Liver (tissue), 9 donors: Measurements from ENCODE around the gene TMTC2. TPM values are rescaled to one million over a fixed set of nuclear protein-coding genes. Genes with fewer than 3 reads are reported as not detected.

Experiments used
- DNase-seq: peaks from one replicate; pipeline ENCODE4 v3.0.0-alpha.2; 2017; ENCODE audit warnings: low spot score
- H3K27ac ChIP-seq, 2 donors: one replicate each; pipeline ENCODE4 v1.7.0; 2013; ENCODE audit warnings: inconsistent platforms in 2 of 2, low read length in 2 of 2, control low read depth in 1 of 2, low read depth in 1 of 2, mild to moderate bottlenecking in 1 of 2
- H3K27me3 ChIP-seq, 4 donors: one replicate each; pipeline versions ENCODE4 v1.6.1 to v1.7.0; 2013; ENCODE audit warnings: low read length in 3 of 4, inconsistent platforms in 1 of 4, mild to moderate bottlenecking in 1 of 4, moderate library complexity in 1 of 4; ENCODE audit not compliant: control insufficient read depth in 4 of 4, insufficient read depth in 4 of 4
- H3K36me3 ChIP-seq, 4 donors: one replicate each; pipeline versions ENCODE4 v1.6.1 to v1.7.0; 2013; ENCODE audit warnings: low read length in 3 of 4, mild to moderate bottlenecking in 3 of 4, low read depth in 1 of 4, moderate library complexity in 1 of 4; ENCODE audit not compliant: control insufficient read depth in 4 of 4, insufficient read depth in 3 of 4
- H3K4me1 ChIP-seq, 4 donors: one replicate each; pipeline versions ENCODE4 v1.6.1 to v1.7.0; 2013; ENCODE audit warnings: low read length in 3 of 4, mild to moderate bottlenecking in 3 of 4, moderate library complexity in 1 of 4; ENCODE audit not compliant: control insufficient read depth in 4 of 4, insufficient read depth in 4 of 4
- H3K4me3 ChIP-seq, 3 donors: one replicate each; pipeline versions ENCODE4 v1.6.1 to v1.7.0; 2013; ENCODE audit warnings: low read length in 3 of 3, control low read depth in 1 of 3, low read depth in 1 of 3, mild to moderate bottlenecking in 1 of 3
- H3K9ac ChIP-seq, 2 donors: one replicate each; pipeline ENCODE4 v1.7.0; 2013; ENCODE audit warnings: low read length in 2 of 2, mild to moderate bottlenecking in 2 of 2, moderate library complexity in 2 of 2, control low read depth in 1 of 2, low read depth in 1 of 2
- H3K9me3 ChIP-seq, 4 donors: one replicate each; pipeline versions ENCODE4 v1.6.1 to v1.7.0; 2013; ENCODE audit warnings: low read length in 3 of 4; ENCODE audit not compliant: control insufficient read depth in 4 of 4
- FOXA1 ChIP-seq: IDR thresholded peaks from 2 replicates; pipeline ENCODE4 v1.6.1; 2016; ENCODE audit warnings: antibody characterized with exemption
- FOXA2 ChIP-seq: IDR thresholded peaks from 2 replicates; pipeline ENCODE4 v1.6.1; 2016; ENCODE audit warnings: antibody characterized with exemption
- GABPA ChIP-seq, 2 donors: IDR thresholded peaks in 1 of 2; conservative IDR thresholded peaks in 1 of 2; 2 replicates each; pipeline ENCODE4 v1.6.1; 2016; ENCODE audit warnings: antibody characterized with exemption in 2 of 2, mild to moderate bottlenecking in 1 of 2, moderate library complexity in 1 of 2
- HNF4A ChIP-seq, 2 donors: conservative IDR thresholded peaks; 2 replicates each; pipeline ENCODE4 v1.6.1; 2016; ENCODE audit warnings: antibody characterized with exemption in 2 of 2, mild to moderate bottlenecking in 2 of 2
- HNF4G ChIP-seq: IDR thresholded peaks from 2 replicates; pipeline ENCODE4 v1.6.1; 2016; ENCODE audit warnings: antibody characterized with exemption
- JUND ChIP-seq, 2 donors: IDR thresholded peaks; 2 replicates each; pipeline ENCODE4 v1.6.1; 2016; ENCODE audit warnings: antibody characterized with exemption in 2 of 2
- NR2F2 ChIP-seq: IDR thresholded peaks from 2 replicates; pipeline ENCODE4 v1.6.1; 2016; ENCODE audit warnings: antibody characterized with exemption
- RAD21 ChIP-seq, 2 donors: IDR thresholded peaks; 2 replicates each; pipeline ENCODE4 v1.6.1; 2016; ENCODE audit warnings: antibody characterized with exemption in 2 of 2, mild to moderate bottlenecking in 2 of 2
- RXRA ChIP-seq, 2 donors: IDR thresholded peaks; 2 replicates each; pipeline ENCODE4 v1.6.1; 2017 to 2018; ENCODE audit warnings: antibody characterized with exemption in 2 of 2, mild to moderate bottlenecking in 1 of 2
- SP1 ChIP-seq: IDR thresholded peaks from 2 replicates; pipeline ENCODE4 v1.6.1; 2018; ENCODE audit warnings: antibody characterized with exemption, mild to moderate bottlenecking
- TAF1 ChIP-seq: conservative IDR thresholded peaks from 2 replicates; pipeline ENCODE4 v1.6.1; 2016; ENCODE audit warnings: antibody characterized with exemption, mild to moderate bottlenecking
- YY1 ChIP-seq: IDR thresholded peaks from 2 replicates; pipeline ENCODE4 v1.6.1; 2016; ENCODE audit warnings: antibody characterized with exemption, mild to moderate bottlenecking
- WGBS: extraction: QIAGEN DNeasy Blood & Tissue Kit; methylation state at CpG from one replicate; pipeline ENCODE4 v1.1.7; 2013; 5-methylcytosine and 5-hydroxymethylcytosine counted together
- polyA plus RNA-seq, 2 donors: library from polyadenylated mRNA; stranded (reverse) in 1 of 2; unstranded in 1 of 2; fragments of 200-250 nt in 1 of 2; fragments of >200 nt in 1 of 2; fragmentation: Nextera tagmentation in 1 of 2; extraction: Ambion mirVana in 1 of 2; gene quantifications; one replicate each; pipeline versions ENCODE4 v1.2.1 to v1.2.3, GENCODE V29; 2013 to 2015
- total RNA-seq, 2 donors: library from RNA; depleted of rRNA; stranded (reverse); fragments of >200 nt; gene quantifications; one replicate each; pipeline ENCODE4 v1.2.3, GENCODE V29; 2014
- TF ChIP-seq, protein P1 (sequence below): IDR thresholded peaks from 2 replicates; pipeline ENCODE4 v1.6.1; 2016; ENCODE audit warnings: antibody characterized with exemption
- TF ChIP-seq, protein P2 (sequence below): IDR thresholded peaks from 2 replicates; pipeline ENCODE4 v1.6.1; 2016; ENCODE audit warnings: antibody characterized with exemption
- TF ChIP-seq, protein P3 (sequence below): IDR thresholded peaks from 2 replicates; pipeline ENCODE4 v1.6.1; 2016; ENCODE audit warnings: antibody characterized with exemption, mild to moderate bottlenecking
- TF ChIP-seq, protein P4 (sequence below): fragments of 150-350 bp; IDR thresholded peaks from 2 replicates; pipeline ENCODE4 v1.5.1; 2017; ENCODE audit warnings: improper control_type of control experiment, low read depth, low read length; ENCODE audit not compliant: missing input control
- TF ChIP-seq, protein P5 (sequence below): IDR thresholded peaks from 2 replicates; pipeline ENCODE4 v1.6.1; 2016; ENCODE audit warnings: antibody characterized with exemption
- donor health status: healthy.
- donor health status: healthy.
- donor health status: healthy.
- donor health status: healthy.
- donor health status: healthy.

The TMTC2 gene
- total and polyA plus RNA-seq, 4 donors, result 0.36 to 3.0 (median 0.61) TPM

DNA sequence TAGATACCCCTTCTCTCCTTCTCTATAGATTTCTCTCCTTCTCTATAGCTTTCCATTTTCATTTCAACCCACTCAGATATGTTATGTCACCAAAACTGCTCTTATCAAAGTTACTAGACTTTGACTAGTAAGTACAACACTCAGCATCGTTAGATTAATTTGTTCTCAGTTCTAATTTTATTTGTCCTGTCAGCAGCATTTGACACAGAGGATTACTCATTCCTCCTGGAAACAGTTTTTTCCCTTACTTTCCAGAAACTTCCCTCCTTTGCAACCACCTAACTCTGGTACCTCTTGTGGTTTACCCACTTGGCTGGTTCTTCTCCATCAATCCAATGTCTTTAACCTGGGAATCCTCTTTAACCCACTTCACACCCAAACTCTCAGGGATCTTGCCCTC lies 423.7 kb downstream of the TMTC2 start:
- Histone ChIP-seq H3K9me3 (no peaks in the 10 kb centered on the region), H3K4me1 (no peaks in the 10 kb centered on the region), H3K9ac (no peak overlapping the region), H3K36me3 (no peaks in the 10 kb centered on the region), H3K27ac (no peak overlapping the region), H3K27me3 (no peaks in the 10 kb centered on the region), H3K4me3 (no peak overlapping the region)
- TF ChIP-seq FOXA1 (no peak), RXRA (IDR thresholded peaks at IDR 0.05) (no peak), TAF1 (no peak), YY1 (no peak), SP1 (no peak), NR2F2 (no peak), HNF4A (conservative IDR thresholded peaks at IDR 0.05) (no peak), JUND (IDR thresholded peaks at IDR 0.05) (no peak), HNF4G (no peak), GABPA (IDR thresholded peaks at IDR 0.05 in 1 of 2, conservative IDR thresholded peaks at IDR 0.05 in 1 of 2) (no peak), FOXA2 (no peak), RAD21 (IDR thresholded peaks at IDR 0.05) (no peak)
- TF ChIP-seq, protein P1, sequence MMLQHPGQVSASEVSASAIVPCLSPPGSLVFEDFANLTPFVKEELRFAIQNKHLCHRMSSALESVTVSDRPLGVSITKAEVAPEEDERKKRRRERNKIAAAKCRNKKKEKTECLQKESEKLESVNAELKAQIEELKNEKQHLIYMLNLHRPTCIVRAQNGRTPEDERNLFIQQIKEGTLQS, result no peak
- TF ChIP-seq, protein P2, sequence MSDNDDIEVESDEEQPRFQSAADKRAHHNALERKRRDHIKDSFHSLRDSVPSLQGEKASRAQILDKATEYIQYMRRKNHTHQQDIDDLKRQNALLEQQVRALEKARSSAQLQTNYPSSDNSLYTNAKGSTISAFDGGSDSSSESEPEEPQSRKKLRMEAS, result no peak
- TF ChIP-seq, protein P3, sequence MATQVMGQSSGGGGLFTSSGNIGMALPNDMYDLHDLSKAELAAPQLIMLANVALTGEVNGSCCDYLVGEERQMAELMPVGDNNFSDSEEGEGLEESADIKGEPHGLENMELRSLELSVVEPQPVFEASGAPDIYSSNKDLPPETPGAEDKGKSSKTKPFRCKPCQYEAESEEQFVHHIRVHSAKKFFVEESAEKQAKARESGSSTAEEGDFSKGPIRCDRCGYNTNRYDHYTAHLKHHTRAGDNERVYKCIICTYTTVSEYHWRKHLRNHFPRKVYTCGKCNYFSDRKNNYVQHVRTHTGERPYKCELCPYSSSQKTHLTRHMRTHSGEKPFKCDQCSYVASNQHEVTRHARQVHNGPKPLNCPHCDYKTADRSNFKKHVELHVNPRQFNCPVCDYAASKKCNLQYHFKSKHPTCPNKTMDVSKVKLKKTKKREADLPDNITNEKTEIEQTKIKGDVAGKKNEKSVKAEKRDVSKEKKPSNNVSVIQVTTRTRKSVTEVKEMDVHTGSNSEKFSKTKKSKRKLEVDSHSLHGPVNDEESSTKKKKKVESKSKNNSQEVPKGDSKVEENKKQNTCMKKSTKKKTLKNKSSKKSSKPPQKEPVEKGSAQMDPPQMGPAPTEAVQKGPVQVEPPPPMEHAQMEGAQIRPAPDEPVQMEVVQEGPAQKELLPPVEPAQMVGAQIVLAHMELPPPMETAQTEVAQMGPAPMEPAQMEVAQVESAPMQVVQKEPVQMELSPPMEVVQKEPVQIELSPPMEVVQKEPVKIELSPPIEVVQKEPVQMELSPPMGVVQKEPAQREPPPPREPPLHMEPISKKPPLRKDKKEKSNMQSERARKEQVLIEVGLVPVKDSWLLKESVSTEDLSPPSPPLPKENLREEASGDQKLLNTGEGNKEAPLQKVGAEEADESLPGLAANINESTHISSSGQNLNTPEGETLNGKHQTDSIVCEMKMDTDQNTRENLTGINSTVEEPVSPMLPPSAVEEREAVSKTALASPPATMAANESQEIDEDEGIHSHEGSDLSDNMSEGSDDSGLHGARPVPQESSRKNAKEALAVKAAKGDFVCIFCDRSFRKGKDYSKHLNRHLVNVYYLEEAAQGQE, result no peak
- TF ChIP-seq, protein P4, sequence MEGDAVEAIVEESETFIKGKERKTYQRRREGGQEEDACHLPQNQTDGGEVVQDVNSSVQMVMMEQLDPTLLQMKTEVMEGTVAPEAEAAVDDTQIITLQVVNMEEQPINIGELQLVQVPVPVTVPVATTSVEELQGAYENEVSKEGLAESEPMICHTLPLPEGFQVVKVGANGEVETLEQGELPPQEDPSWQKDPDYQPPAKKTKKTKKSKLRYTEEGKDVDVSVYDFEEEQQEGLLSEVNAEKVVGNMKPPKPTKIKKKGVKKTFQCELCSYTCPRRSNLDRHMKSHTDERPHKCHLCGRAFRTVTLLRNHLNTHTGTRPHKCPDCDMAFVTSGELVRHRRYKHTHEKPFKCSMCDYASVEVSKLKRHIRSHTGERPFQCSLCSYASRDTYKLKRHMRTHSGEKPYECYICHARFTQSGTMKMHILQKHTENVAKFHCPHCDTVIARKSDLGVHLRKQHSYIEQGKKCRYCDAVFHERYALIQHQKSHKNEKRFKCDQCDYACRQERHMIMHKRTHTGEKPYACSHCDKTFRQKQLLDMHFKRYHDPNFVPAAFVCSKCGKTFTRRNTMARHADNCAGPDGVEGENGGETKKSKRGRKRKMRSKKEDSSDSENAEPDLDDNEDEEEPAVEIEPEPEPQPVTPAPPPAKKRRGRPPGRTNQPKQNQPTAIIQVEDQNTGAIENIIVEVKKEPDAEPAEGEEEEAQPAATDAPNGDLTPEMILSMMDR, result no peak
- TF ChIP-seq, protein P5, sequence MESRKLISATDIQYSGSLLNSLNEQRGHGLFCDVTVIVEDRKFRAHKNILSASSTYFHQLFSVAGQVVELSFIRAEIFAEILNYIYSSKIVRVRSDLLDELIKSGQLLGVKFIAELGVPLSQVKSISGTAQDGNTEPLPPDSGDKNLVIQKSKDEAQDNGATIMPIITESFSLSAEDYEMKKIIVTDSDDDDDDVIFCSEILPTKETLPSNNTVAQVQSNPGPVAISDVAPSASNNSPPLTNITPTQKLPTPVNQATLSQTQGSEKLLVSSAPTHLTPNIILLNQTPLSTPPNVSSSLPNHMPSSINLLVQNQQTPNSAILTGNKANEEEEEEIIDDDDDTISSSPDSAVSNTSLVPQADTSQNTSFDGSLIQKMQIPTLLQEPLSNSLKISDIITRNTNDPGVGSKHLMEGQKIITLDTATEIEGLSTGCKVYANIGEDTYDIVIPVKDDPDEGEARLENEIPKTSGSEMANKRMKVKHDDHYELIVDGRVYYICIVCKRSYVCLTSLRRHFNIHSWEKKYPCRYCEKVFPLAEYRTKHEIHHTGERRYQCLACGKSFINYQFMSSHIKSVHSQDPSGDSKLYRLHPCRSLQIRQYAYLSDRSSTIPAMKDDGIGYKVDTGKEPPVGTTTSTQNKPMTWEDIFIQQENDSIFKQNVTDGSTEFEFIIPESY, result no peak
- 77% methylated on average over 1 of the region's 1 CpG for WGBS
- no peak for DNase-seq

DNA sequence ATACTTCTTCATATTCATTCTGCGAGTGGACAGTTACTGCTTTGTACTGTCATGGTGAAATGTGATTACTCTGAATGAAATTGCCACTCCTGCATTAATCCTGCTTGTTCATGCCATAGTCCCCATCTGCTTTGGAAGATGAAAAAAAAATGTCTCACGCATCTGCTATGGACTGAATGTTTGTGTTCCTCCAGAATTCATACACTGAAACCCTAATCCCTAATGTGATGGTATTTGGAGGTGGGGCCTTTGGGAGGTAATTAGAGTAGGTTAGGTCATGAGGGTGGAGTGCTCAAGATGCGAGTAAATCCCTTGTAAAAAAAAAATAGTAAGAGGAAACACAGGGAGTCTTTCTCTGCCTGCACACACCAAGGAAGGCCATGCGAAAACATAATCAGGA lies 427.2 kb downstream of the TMTC2 start:
- H3K27me3 ChIP-seq, result no peaks in the 10 kb centered on the region
- H3K27ac ChIP-seq, result no peak overlapping the region
- 83% methylated on average over 4 of the region's 4 CpGs for WGBS
- no peaks in the 10 kb centered on the region for H3K4me1 ChIP-seq
- no peak overlapping the region for H3K4me3 ChIP-seq
- H3K9ac ChIP-seq, result no peak overlapping the region
- H3K9me3 ChIP-seq, result no peaks in the 10 kb centered on the region
- H3K36me3 ChIP-seq, result no peaks in the 10 kb centered on the region
- no peak for DNase-seq
- TF ChIP-seq NR2F2, result no peak
- TF ChIP-seq, protein P5, result no peak
- no peak for TF ChIP-seq TAF1
- TF ChIP-seq HNF4A (conservative IDR thresholded peaks at IDR 0.05), result no peak
- TF ChIP-seq, protein P4, result no peak
- no peak for TF ChIP-seq HNF4G
- no peak for TF ChIP-seq GABPA (IDR thresholded peaks at IDR 0.05 in 1 of 2, conservative IDR thresholded peaks at IDR 0.05 in 1 of 2)
- no peak for TF ChIP-seq FOXA1
- no peak for TF ChIP-seq FOXA2
- no peak for TF ChIP-seq SP1
- no peak for TF ChIP-seq RXRA (IDR thresholded peaks at IDR 0.05)
- no peak for TF ChIP-seq RAD21 (IDR thresholded peaks at IDR 0.05)
- TF ChIP-seq, protein P2, result no peak
- TF ChIP-seq JUND (IDR thresholded peaks at IDR 0.05), result no peak
